H9 (cell line): ENCODE results near the gene DBN1. TPM values are rescaled to one million over a fixed set of nuclear protein-coding genes. Genes with fewer than 3 reads are reported as not detected.

ENCODE experiments used
- DNase-seq: peaks from one replicate; pipeline ENCODE4 v3.0.0-alpha.2; 2017
- H2AFZ ChIP-seq: one replicate; pipeline ENCODE4 v1.6.1; 2013; ENCODE audit warnings: mild to moderate bottlenecking, low read length, control low read depth, moderate library complexity
- H2AK5ac ChIP-seq: 2 replicates; pipeline ENCODE4 v1.6.1; 2013; ENCODE audit warnings: low read length, control low read depth, mixed read lengths; ENCODE audit not compliant: insufficient read length
- H2BK120ac ChIP-seq: one replicate; pipeline ENCODE4 v1.6.1; 2013; ENCODE audit warnings: low read depth, mild to moderate bottlenecking, low read length, control low read depth, inconsistent platforms; ENCODE audit not compliant: poor library complexity, severe bottlenecking
- H2BK12ac ChIP-seq: 2 replicates; pipeline ENCODE4 v1.6.1; 2013; ENCODE audit warnings: low read length, control low read depth, mixed read lengths, low read depth; ENCODE audit not compliant: insufficient read length
- H2BK15ac ChIP-seq: 2 replicates; pipeline ENCODE4 v1.6.1; 2013; ENCODE audit warnings: low read depth, low read length, control low read depth
- H2BK20ac ChIP-seq: one replicate; pipeline ENCODE4 v1.6.1; 2013; ENCODE audit warnings: low read depth, mild to moderate bottlenecking, low read length, control low read depth, inconsistent platforms; ENCODE audit not compliant: poor library complexity, severe bottlenecking
- H2BK5ac ChIP-seq: 2 replicates; pipeline ENCODE4 v1.6.1; 2013; ENCODE audit warnings: low read length, control low read depth, mixed read lengths; ENCODE audit not compliant: insufficient read length
- H3K14ac ChIP-seq: 2 replicates; pipeline ENCODE4 v1.6.1; 2013; ENCODE audit warnings: low read length, control low read depth; ENCODE audit not compliant: insufficient read depth
- H3K18ac ChIP-seq: 2 replicates; pipeline ENCODE4 v1.6.1; 2013; ENCODE audit warnings: low read depth, mild to moderate bottlenecking, mixed read lengths, low read length, control low read depth; ENCODE audit not compliant: insufficient read length
- H3K23ac ChIP-seq: 2 replicates; pipeline ENCODE4 v1.6.1; 2013; ENCODE audit warnings: low read length, control low read depth, mixed read lengths, low read depth; ENCODE audit not compliant: insufficient read length
- H3K23me2 ChIP-seq: 2 replicates; pipeline ENCODE4 v1.6.1; 2013; ENCODE audit warnings: low read depth, mild to moderate bottlenecking, mixed read lengths, low read length, control low read depth; ENCODE audit not compliant: insufficient read length, poor library complexity, severe bottlenecking
- H3K27ac ChIP-seq: 2 replicates; pipeline ENCODE4 v1.5.1; 2013; ENCODE audit warnings: low read length, control low read depth, mixed read lengths, low read depth; ENCODE audit not compliant: insufficient read length
- H3K27me3 ChIP-seq: 2 replicates; pipeline ENCODE4 v1.6.1; 2013; ENCODE audit warnings: low read length, control low read depth, inconsistent platforms; ENCODE audit not compliant: insufficient read depth
- H3K4ac ChIP-seq: 2 replicates; pipeline ENCODE4 v1.6.1; 2013; ENCODE audit warnings: low read depth, mild to moderate bottlenecking, control low read depth, inconsistent platforms, low read length, moderate library complexity
- H3K4me1 ChIP-seq: 2 replicates; pipeline ENCODE4 v1.6.1; 2013; ENCODE audit warnings: low read length, control low read depth, inconsistent platforms; ENCODE audit not compliant: insufficient read depth
- H3K4me2 ChIP-seq: 2 replicates; pipeline ENCODE4 v1.6.1; 2013; ENCODE audit warnings: low read length, control low read depth, mixed read lengths; ENCODE audit not compliant: insufficient read length, insufficient read depth
- H3K56ac ChIP-seq: 2 replicates; pipeline ENCODE4 v1.6.1; 2013; ENCODE audit warnings: low read depth, mild to moderate bottlenecking, mixed read lengths, low read length, control low read depth; ENCODE audit not compliant: insufficient read length
- H3K79me1 ChIP-seq: 2 replicates; pipeline ENCODE4 v1.6.1; 2013; ENCODE audit warnings: low read depth, mild to moderate bottlenecking, moderate library complexity, low read length, control low read depth, inconsistent platforms; ENCODE audit not compliant: insufficient read depth, poor library complexity, severe bottlenecking
- H3K79me2 ChIP-seq: 2 replicates; pipeline ENCODE4 v1.6.1; 2013; ENCODE audit warnings: low read length, control low read depth, inconsistent platforms; ENCODE audit not compliant: insufficient read depth
- H3K9ac ChIP-seq: 2 replicates; pipeline ENCODE4 v1.6.1; 2013; ENCODE audit warnings: low read length, control low read depth, mixed read lengths; ENCODE audit not compliant: insufficient read length; ENCODE audit errors: extremely low read depth
- H3K9me3 ChIP-seq: one replicate; pipeline ENCODE4 v1.6.1; 2013; ENCODE audit warnings: low read depth, low read length, inconsistent platforms; ENCODE audit not compliant: control insufficient read depth
- H3T11ph ChIP-seq: one replicate; pipeline ENCODE4 v1.6.1; 2013; ENCODE audit warnings: mild to moderate bottlenecking, low read length, control low read depth, inconsistent platforms
- H4K20me1 ChIP-seq: one replicate; pipeline ENCODE4 v1.6.1; 2013; ENCODE audit not compliant: control insufficient read depth, insufficient read length, insufficient read depth
- H4K5ac ChIP-seq: 2 replicates; pipeline ENCODE4 v1.6.1; 2013; ENCODE audit warnings: low read depth, mild to moderate bottlenecking, mixed read lengths, low read length, control low read depth; ENCODE audit not compliant: insufficient read length
- H4K8ac ChIP-seq: replicated peaks from 2 replicates; pipeline ENCODE4 v1.6.1; 2013; ENCODE audit warnings: low read length, control low read depth, mixed read lengths, low read depth; ENCODE audit not compliant: insufficient read length
- H4K91ac ChIP-seq: 2 replicates; pipeline ENCODE4 v1.6.1; 2013; ENCODE audit warnings: low read depth, mild to moderate bottlenecking, moderate library complexity, mixed read lengths, low read length, control low read depth; ENCODE audit not compliant: insufficient read length
- H3K27ac Mint-ChIP-seq, 3 experiments: 2 replicates in 2 of 3; 3 replicates in 1 of 3; pipeline ENCODE4 v1.8.0; 2020 to 2021; ENCODE audit warnings: mixed read lengths in 3 of 3, mild to moderate bottlenecking in 1 of 3, moderate library complexity in 1 of 3
- H3K27me3 Mint-ChIP-seq: 2 replicates; pipeline ENCODE4 v1.8.0; 2021; ENCODE audit warnings: low read depth, mild to moderate bottlenecking, moderate library complexity, mixed read lengths
- H3K36me3 Mint-ChIP-seq, 3 experiments: 2 replicates in 2 of 3; 3 replicates in 1 of 3; pipeline ENCODE4 v1.8.0; 2020 to 2021; ENCODE audit warnings: low read depth in 3 of 3, mixed read lengths in 3 of 3; ENCODE audit not compliant: insufficient read depth in 1 of 3
- H3K4me1 Mint-ChIP-seq, 2 experiments: 2 replicates each; pipeline ENCODE4 v1.8.0; 2020; ENCODE audit warnings: mixed read lengths in 2 of 2
- H3K4me3 Mint-ChIP-seq, 2 experiments: 2 replicates in 1 of 2; 3 replicates in 1 of 2; pipeline ENCODE4 v1.8.0; 2020 to 2021; ENCODE audit warnings: mild to moderate bottlenecking in 2 of 2, mixed read lengths in 2 of 2, moderate library complexity in 1 of 2
- H3K9me3 Mint-ChIP-seq, 2 experiments: 2 replicates in 1 of 2; 3 replicates in 1 of 2; pipeline ENCODE4 v1.8.0; 2020; ENCODE audit warnings: mild to moderate bottlenecking in 2 of 2, mixed read lengths in 2 of 2, moderate library complexity in 1 of 2
- CTCF ChIP-seq: fragments of 200-600 bp; sonication (generic); conservative IDR thresholded peaks from 3 replicates; pipeline ENCODE4 v1.8.0; 2021; ENCODE audit warnings: antibody characterized with exemption, mild to moderate bottlenecking
- WGBS: extraction: QIAGEN DNeasy Blood & Tissue Kit; methylation state at CpG from one replicate; pipeline ENCODE4 v1.1.7; 2013; ENCODE audit warnings: missing lambda C conversion rate, low lambda C conversion rate, mixed read lengths; ENCODE audit not compliant: insufficient read length; ENCODE audit errors: extremely low coverage; 5-methylcytosine and 5-hydroxymethylcytosine counted together
- total RNA-seq: library from RNA; stranded (reverse); gene quantifications from 2 replicates; pipeline ENCODE4 v1.2.1, GENCODE V29; 2021

DBN1 gene
- total RNA-seq, 1 experiment from 2014 or later = 340 TPM

GRCh38 chr5:177452688-177453638 lies 20.5 kb downstream of the DBN1 start:
- no peak overlapping the region for H3K4ac ChIP-seq
- no peak overlapping the region for H3K27ac ChIP-seq
- no peak overlapping the region for H2BK12ac ChIP-seq
- TF ChIP-seq CTCF = peak; percentile 22; the same call in 1 of the 3 replicates
- no peaks in the 10 kb centered on the region for H3K79me1 ChIP-seq
- no peak overlapping the region for H2BK5ac ChIP-seq
- DNase-seq = no peak
- WGBS = no CpG with 5 or more reads among the region's 17 CpGs
- Mint-ChIP-seq H3K36me3 (peaks cover 11 to 30% (median 19%) of the 10 kb centered on the region in 3 experiments), H3K9me3 (no peaks in the 10 kb centered on the region; a peak in 1 of 5 replicates), H3K4me3 (peak overlapping the region; percentile 49 to 71; a peak in 4 of 5 replicates), H3K27ac (no peak overlapping the region), H3K4me1 (peaks cover 40 to 43% of the 10 kb centered on the region in 2 experiments), H3K27me3 (peaks cover 33% of the 10 kb centered on the region)
- H3K27me3 ChIP-seq = peaks cover 4% of the 10 kb centered on the region; the same call in 1 of the 2 replicates
- H3K18ac ChIP-seq = no peak overlapping the region
- H2AFZ ChIP-seq = no peak overlapping the region
- H4K8ac ChIP-seq = no peak overlapping the region
- H3K4me1 ChIP-seq = no peaks in the 10 kb centered on the region
- no peaks in the 10 kb centered on the region for H4K20me1 ChIP-seq
- H3K9me3 ChIP-seq = no peaks in the 10 kb centered on the region
- no peak overlapping the region for H4K91ac ChIP-seq
- H2BK15ac ChIP-seq = no peak overlapping the region
- H3K14ac ChIP-seq = no peak overlapping the region
- H3K23ac ChIP-seq = no peak overlapping the region
- H2AK5ac ChIP-seq = no peak overlapping the region
- H2BK20ac ChIP-seq = no peak overlapping the region
- no peak overlapping the region for H3K56ac ChIP-seq
- H3T11ph ChIP-seq = no peak overlapping the region
- H3K4me2 ChIP-seq = no peak overlapping the region
- H3K9ac ChIP-seq = no peak overlapping the region
- no peak overlapping the region for H2BK120ac ChIP-seq
- H3K23me2 ChIP-seq = peaks cover 14% of the 10 kb centered on the region
- no peaks in the 10 kb centered on the region for H3K79me2 ChIP-seq
- H4K5ac ChIP-seq = no peak overlapping the region
